HS-5 (cell line): ENCODE measurements around the gene ZNF222.

Source experiments
- DNase-seq: peaks from one replicate; pipeline ENCODE4 v3.0.0-alpha.2; 2012; ENCODE audit warnings: low read depth

ZNF222 gene

DNA sequence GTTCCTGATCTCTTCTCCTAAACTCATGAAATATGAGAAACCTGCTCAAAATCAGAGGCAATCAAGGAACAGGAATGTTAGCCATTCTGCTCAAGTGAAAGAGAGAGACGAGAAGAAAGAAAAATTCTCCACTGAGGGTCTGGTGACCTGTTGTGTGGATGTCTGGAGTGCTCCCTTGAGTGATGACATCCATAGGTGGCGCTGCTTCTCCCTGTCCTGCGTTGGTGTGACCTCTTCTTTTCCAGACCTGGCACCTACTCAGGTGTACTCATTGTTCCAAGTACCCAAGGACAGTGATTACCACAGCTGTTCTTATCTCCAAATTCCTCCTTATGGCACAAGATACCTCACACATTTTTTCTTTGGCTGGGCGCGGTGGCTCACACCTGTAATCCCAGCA lies 30.7 kb downstream of the ZNF222 start:
- no peak for DNase-seq

DNA sequence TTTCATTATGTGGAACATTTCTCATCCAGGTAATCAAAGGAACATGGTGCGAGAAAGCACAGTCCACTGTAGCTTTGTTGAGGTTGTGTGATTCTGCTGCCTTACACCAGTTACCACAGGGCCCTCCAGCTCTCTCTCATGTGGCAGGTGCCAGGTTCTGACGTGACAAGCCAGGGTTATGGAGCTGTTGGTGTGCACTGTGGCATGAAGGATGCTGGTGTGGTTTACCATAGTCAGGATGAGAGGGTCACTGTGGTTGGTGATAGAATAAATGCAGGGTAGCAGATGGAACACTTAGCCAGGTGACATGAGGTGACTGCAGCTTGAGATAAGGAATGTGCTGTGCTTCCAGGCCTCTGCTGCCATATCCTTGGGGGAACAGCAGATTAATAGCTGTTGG lies 34.0 kb downstream of the ZNF222 start:
- no peak for DNase-seq

DNA sequence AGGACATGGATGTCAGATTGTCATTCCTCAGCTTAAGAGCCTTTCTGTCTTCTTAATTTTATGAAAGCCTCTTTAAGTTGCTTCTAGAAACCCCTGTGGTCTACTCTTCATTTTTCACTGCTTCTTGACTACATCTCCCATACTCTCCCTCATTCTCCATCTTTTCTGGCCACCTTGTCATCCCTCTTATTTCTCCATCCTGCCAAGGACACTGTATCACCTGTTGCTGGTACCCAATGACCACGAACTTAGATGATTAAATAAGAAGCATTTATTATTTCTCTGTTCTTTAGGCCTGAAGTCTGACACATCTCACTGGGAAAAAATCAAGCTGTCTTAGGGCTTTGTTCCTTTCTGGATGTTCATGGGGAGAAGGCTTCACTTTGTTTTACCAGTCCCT lies 35.9 kb downstream of the ZNF222 start:
- DNase-seq: no peak

DNA sequence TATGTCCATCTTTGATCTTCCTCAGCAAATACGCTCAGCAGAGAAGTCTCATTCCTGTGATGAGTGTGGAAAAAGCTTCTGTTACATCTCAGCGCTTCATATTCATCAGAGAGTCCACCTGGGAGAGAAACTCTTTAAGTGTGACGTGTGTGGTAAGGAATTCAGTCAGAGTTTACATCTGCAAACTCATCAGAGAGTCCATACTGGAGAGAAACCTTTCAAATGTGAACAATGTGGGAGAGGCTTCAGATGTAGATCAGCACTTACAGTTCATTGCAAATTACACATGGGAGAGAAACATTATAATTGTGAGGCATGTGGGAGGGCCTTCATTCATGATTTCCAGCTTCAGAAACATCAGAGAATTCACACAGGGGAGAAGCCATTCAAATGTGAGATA lies 41.1 kb downstream of the ZNF222 start:
- DNase-seq: no peak

DNA sequence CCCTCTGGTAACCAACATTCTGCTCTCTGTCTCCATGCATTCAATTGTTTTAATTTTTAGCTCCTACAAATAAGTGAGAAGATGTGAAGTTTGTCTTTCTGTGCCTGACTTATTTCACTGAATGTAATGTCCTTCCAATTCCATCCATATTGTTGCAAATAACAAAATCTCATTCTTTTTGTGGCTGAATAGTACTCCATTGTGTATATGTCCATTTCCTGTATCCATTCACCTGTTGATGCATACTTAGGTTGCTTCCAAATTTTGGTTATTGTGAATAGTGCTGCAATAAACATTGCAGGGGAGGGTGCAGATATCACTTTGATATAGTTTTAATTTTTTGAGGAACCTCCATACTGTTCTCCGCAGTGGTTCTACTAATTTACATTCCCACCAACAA lies 44.2 kb downstream of the ZNF222 start:
- no peak for DNase-seq

DNA sequence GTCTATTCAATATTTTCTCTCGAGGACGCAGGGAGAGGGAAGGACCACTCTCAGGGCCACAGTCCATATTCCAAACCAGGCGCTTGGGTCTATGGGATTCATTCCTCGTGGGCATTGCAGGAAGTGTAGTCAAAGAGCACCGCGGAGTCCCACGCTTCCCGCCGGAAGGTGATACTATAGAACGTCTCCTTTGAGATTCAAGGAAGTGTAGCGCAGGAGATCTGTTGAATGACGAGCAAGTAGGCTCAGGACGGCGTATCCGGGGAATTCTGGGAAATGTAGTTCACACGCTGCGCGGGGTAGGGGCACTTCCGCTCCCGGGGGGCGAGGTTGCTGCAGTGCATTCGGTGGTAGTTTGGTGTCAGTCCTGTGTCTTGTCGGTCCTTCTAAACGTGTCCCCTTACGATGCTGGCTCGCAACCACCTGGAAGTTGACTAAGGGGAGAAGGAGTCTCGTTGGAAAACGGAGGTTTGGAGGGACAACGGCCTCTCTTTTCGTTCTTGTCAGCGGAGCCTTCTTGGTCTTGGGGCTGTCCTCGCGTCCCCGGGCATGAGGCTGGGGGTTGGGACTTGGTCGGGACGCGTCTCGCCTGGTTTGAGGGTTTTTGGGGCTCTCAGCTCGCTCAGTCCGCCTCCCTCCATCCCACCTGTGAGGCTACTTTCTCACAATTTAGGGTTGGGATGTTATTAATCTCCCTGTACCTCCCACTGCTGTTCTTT lies 46.8 kb downstream of the ZNF222 start, which contains the start of gene ZNF284:
ZNF284 (plus strand) TSS at position 336 of the 719 bp plus-strand sequence. CDS start 4,231 bp downstream, outside the sequence.
- DNase-seq: no peak

GRCh38 chr19:44072543-44073401 lies 47.6 kb downstream of the ZNF222 start:
- no peak for DNase-seq

- DNase-seq: no peak
Measured at GRCh38 chr19:44076325-44076724, 51.1 kb downstream of the ZNF222 start.
